ENCODE data around the gene KRT7.
A peak's percentile ranks its signal among the peaks of the same experiment; 100 is the strongest.

KRT7 gene

DNA sequence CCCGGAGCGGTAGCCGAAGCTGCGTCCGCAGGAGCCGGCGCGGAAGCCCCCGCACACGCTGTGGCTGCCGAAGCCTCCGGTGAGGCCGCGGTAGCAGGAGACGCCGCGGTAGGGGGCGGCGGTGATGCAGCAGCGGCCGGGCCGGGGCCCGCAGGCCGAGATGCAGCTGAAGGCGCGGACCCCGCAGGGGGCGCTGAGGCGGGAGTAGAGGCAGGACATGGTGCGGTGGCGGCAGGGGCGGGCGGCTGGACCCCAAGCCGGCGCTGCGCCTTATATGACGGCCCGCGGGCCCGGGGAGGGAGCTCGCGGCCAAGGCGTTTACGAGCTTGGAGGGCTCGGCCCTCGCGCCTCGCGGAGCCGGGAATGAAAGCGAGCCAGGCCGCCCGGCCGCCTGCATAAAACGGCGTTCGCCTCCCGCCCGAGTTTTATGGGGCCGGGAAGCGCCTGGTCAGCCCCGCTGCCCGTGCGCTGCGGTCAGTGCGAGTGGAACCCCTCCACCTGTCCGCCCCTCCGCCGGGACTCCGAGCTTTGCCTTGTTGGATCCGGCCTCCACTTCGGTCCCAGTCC lies 25.4 kb downstream of the KRT7 start:
- peak; percentile 71 for DNase-seq
- H3K4me3 Mint-ChIP-seq: no peak overlapping the region
- TF ChIP-seq CTCF (IDR thresholded peaks at IDR 0.05): no peak
- no peak overlapping the region for H3K27ac Mint-ChIP-seq
- peaks cover 24% of the 10 kb centered on the region for H3K4me1 Mint-ChIP-seq
- H3K36me3 Mint-ChIP-seq (ENCODE audit: low read depth): peaks cover 10% of the 10 kb centered on the region
- H3K9me3 Mint-ChIP-seq: peaks cover 41% of the 10 kb centered on the region
- peaks cover 69% of the 10 kb centered on the region for H3K27me3 Mint-ChIP-seq (ENCODE audit: low read depth, poor library complexity)

- H3K27me3 Mint-ChIP-seq (ENCODE audit: low read depth, poor library complexity): peaks cover 57% of the 10 kb centered on the region
- H3K36me3 Mint-ChIP-seq (ENCODE audit: low read depth): peaks cover 10% of the 10 kb centered on the region
- no peak for TF ChIP-seq CTCF (IDR thresholded peaks at IDR 0.05)
- H3K27ac Mint-ChIP-seq: peak overlapping the region; percentile 97
- H3K4me3 Mint-ChIP-seq: peak overlapping the region; percentile 40
- DNase-seq: no peak
- peaks cover 24% of the 10 kb centered on the region for H3K4me1 Mint-ChIP-seq
- H3K9me3 Mint-ChIP-seq: peaks cover 41% of the 10 kb centered on the region
Measured at GRCh38 chr12:52259657-52260243, 26.7 kb downstream of the KRT7 start.

DNA sequence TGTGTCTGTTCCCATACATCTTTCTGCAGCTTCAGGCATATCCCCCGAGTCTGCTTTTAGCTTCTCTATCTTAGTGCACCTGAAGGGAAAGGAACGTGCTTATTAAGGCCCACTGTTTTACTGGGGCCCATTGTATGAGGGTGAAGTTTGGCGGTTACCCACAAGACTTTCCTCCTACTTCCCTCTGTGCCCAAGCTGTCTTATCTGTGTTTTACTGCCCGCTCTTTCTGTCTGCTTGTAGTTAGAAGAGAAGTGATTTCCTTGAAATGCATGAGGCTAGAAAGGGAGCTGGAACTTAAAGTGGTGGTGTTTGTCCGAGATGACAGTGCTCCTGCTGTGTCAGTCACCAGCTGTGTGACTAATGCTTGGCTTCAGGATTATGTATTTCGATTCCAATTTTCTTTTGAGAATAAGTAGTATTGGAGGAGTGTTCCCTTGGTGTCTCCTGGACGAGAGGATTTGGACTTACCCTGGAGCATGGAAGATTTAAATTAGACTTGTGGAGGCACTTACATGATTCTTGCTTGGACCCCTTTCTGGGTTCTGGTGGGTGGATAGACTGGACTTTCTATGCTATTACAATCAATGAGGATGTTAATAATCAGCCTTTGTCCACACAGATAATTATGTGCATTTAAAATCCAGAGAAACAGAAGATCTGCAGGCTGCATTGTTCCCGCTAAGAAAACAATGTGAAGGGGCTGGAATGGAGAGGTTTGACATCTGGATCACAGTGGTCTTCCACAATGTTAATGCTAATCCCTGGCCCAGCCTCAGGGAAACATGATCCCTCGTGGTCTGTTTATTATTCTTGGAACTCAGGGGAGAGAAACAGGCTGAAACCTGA lies 27.5 kb downstream of the KRT7 start:
- Mint-ChIP-seq H3K4me3 (peak overlapping the region; percentile 32), H3K36me3 (ENCODE audit: low read depth) (peaks cover 10% of the 10 kb centered on the region), H3K4me1 (peaks cover 24% of the 10 kb centered on the region), H3K27ac (peak overlapping the region; percentile 97), H3K27me3 (ENCODE audit: low read depth, poor library complexity) (peaks cover 49% of the 10 kb centered on the region), H3K9me3 (peaks cover 41% of the 10 kb centered on the region)
- TF ChIP-seq CTCF (IDR thresholded peaks at IDR 0.05): no peak
- no peak for DNase-seq

- Mint-ChIP-seq H3K27ac (peak overlapping the region; percentile 85), H3K4me1 (peaks cover 24% of the 10 kb centered on the region), H3K9me3 (peaks cover 41% of the 10 kb centered on the region), H3K36me3 (ENCODE audit: low read depth) (peaks cover 10% of the 10 kb centered on the region), H3K4me3 (peak overlapping the region; percentile 32), H3K27me3 (ENCODE audit: low read depth, poor library complexity) (peaks cover 43% of the 10 kb centered on the region)
- no peak for TF ChIP-seq CTCF (IDR thresholded peaks at IDR 0.05)
- DNase-seq: no peak
Measured at GRCh38 chr12:52261208-52261484, 28.1 kb downstream of the KRT7 start.

DNA sequence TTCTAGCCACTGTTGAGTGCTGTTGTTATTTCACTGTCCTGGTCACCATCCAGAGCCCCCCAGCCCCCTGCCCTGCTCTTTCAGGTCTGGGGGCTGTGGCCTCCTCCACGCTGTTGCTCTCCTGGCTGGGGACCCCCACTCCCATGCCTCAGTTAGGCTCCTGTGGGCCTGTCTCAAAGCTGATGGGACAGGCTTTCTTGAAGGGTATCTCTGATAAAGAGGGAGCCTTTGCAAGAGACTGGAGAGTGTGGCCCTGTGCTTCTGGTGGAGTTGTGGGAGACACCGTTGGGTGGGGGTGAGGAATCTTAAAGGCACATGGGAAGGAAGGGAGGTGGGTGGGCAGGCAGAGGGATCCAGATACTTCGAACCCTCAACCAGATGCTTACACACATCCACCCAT lies 29.2 kb downstream of the KRT7 start:
- Mint-ChIP-seq H3K4me1 (peaks cover 24% of the 10 kb centered on the region), H3K9me3 (peaks cover 41% of the 10 kb centered on the region), H3K27ac (no peak overlapping the region), H3K36me3 (ENCODE audit: low read depth) (peaks cover 10% of the 10 kb centered on the region), H3K4me3 (no peak overlapping the region), H3K27me3 (ENCODE audit: low read depth, poor library complexity) (peaks cover 32% of the 10 kb centered on the region)
- no peak for DNase-seq
- TF ChIP-seq CTCF (IDR thresholded peaks at IDR 0.05): no peak
